Lower leg skin (tissue), 3 donors: Measurements from ENCODE around the gene PRSS23.

ENCODE experiments used
- POLR2A ChIP-seq, 2 donors: fragments of 450-650 bp; IDR thresholded peaks; one replicate each; pipeline ENCODE4 v1.6.1; 2016 to 2017; ENCODE audit warnings: antibody characterized with exemption in 2 of 2, mild to moderate bottlenecking in 1 of 2, moderate library complexity in 1 of 2
- TF ChIP-seq, protein P1 (sequence below), 3 donors: fragments of 450-650 bp; IDR thresholded peaks; one replicate each; pipeline ENCODE4 v1.5.1; 2016; ENCODE audit warnings: antibody characterized with exemption in 3 of 3, mild to moderate bottlenecking in 3 of 3, moderate library complexity in 2 of 3

DNA sequence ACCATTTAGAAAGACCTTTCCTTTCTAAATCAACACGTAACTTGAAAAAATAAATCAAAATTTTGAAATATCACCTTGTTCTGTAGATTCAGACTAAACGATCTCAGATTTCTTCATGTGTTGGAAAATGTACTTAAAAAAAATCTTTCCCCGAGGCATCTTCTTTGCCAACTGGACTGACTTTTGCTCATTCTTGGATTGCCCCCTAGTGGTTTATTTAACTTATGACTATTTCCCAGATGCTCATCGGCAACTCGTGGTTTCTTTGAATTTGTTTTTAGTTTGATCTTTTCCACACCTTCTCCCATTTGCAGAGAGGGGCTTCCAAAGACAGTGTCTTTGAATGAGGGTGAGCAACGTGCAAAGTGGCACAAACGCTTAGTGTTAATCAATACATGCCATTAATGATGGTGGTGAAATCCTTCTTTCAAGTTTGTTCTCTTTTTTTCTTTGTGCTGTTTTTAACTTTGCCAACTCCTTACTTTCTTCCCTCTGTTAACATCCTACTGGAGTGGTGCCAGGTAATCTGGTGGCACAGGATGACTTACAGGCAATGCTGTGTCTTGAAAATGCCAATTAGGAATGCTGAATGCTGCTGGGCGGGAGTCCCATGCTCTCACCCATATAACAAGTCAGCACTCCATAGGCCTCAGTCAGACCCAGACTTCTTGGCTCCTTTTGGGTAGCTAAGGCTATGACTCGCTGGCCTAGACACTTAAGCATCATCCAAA lies 18.3 kb downstream of the PRSS23 start:
- no peak for TF ChIP-seq POLR2A (IDR thresholded peaks at IDR 0.05)
- TF ChIP-seq, protein P1, sequence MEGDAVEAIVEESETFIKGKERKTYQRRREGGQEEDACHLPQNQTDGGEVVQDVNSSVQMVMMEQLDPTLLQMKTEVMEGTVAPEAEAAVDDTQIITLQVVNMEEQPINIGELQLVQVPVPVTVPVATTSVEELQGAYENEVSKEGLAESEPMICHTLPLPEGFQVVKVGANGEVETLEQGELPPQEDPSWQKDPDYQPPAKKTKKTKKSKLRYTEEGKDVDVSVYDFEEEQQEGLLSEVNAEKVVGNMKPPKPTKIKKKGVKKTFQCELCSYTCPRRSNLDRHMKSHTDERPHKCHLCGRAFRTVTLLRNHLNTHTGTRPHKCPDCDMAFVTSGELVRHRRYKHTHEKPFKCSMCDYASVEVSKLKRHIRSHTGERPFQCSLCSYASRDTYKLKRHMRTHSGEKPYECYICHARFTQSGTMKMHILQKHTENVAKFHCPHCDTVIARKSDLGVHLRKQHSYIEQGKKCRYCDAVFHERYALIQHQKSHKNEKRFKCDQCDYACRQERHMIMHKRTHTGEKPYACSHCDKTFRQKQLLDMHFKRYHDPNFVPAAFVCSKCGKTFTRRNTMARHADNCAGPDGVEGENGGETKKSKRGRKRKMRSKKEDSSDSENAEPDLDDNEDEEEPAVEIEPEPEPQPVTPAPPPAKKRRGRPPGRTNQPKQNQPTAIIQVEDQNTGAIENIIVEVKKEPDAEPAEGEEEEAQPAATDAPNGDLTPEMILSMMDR (IDR thresholded peaks at IDR 0.05), result peak in 1 of 3 donors; percentile 43
